NCI-H748 (cell line): ENCODE data around the gene ABI1.

Experiments
- DNase-seq: peaks from one replicate; lab custom pipeline; 2025; ENCODE audit not compliant: unreplicated experiment; lab: John Stamatoyannopoulos, UW

ABI1 gene

GRCh38 chr10:26776258-26776657, 84.5 kb downstream of the ABI1 start:
- no peak for DNase-seq

GRCh38 chr10:26773633-26774032, 87.1 kb downstream of the ABI1 start:
- no peak for DNase-seq

GRCh38 chr10:26770069-26770468, 90.7 kb downstream of the ABI1 start:
- no peak for DNase-seq

GRCh38 chr10:26765549-26765948, 95.2 kb downstream of the ABI1 start:
- no peak for DNase-seq

DNA sequence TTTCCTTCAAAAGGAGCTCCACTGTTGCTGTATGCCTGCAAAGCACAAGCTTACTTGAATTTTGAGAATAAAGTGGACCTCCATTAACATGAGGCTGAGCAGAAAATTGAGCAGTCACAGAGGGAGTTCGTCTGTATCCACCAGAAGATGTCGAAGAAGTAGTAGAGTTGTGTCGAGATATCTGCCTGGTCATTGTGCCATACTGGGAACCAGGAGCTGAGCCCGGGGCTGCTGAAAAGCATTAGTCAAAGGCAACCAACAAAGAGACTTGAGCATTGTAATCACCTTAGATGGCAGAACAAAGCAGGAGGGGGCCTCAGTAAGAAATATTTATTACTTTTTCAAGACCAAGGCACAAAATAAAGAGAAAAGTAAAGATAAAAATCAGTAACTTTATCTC, 101.8 kb downstream of the ABI1 start:
- no peak for DNase-seq

GRCh38 chr10:26755443-26755903, 105.3 kb downstream of the ABI1 start:
- no peak for DNase-seq

DNA sequence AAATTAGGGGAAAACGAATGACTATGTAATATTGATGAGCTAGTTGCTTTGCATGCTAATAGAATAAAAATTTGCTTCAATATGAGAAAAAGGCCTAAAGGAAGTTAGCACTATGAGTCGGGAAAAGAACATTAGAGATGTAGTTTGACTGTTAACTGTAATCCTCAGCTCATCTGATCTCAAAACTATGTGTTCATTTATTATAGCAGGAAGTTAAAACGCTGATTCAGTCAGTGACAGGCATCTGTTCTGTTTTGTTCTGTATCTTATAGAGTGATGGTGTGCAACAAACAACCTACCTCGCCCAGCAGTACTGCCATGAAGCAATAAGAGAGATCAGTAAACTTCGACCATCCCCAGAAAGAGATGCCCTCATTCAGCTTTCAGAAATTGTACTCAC, 114.7 kb downstream of the ABI1 start:
- no peak for DNase-seq

DNA sequence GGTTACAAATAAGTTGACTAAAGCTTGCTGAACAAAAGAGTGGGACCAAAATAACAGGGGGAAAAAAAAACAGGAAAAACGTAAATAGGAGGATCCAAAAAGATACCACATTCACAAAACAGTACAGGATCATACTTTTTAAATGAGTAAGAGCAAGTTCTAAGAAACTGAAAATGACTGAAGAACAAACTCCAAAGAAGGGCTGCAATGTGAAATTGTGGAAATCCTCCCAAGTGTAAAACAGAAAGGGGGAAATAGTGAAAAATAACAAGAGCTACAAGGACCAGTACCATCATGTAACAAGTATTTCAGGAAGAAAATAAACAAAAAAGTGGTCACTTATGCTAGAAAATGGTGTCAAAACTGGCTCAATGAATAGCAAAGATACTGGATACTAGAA, 116.9 kb downstream of the ABI1 start:
- DNase-seq: no peak

- no peak for DNase-seq
Observed at GRCh38 chr10:26743091-26743490, 117.7 kb downstream of the ABI1 start.

- DNase-seq: no peak
Observed at GRCh38 chr10:26741368-26741767, 119.4 kb downstream of the ABI1 start.

GRCh38 chr10:26739071-26739631, 121.6 kb downstream of the ABI1 start:
- peak; percentile 47 for DNase-seq

GRCh38 chr10:26738301-26738911, 122.4 kb downstream of the ABI1 start:
- DNase-seq: no peak

- DNase-seq: no peak
Observed at GRCh38 chr10:26737730-26738129, 123.0 kb downstream of the ABI1 start.

- DNase-seq: no peak
Observed at GRCh38 chr10:26735435-26735834, 125.3 kb downstream of the ABI1 start.

GRCh38 chr10:26733750-26734568, 126.8 kb downstream of the ABI1 start:
- peak; percentile 60 for DNase-seq

DNA sequence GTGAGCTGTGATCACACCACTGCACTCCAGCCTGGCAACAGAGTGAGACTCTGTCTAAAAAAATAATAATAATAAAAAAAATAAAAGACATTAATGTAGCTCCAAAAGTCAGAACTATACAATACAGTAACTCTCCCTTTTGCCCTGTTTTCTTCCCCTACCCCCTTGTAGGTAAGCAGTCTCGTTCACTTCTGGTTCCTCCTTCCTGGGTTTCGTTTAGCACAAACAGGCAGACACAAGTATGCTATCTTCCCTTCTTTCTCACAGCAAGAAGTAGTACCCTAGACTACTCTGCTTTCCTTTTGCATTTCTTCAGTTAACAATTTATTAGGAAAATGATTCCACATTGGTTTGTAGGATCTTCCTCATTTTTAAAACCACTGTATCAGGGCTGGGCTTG, 130.2 kb downstream of the ABI1 start:
- no peak for DNase-seq

DNA sequence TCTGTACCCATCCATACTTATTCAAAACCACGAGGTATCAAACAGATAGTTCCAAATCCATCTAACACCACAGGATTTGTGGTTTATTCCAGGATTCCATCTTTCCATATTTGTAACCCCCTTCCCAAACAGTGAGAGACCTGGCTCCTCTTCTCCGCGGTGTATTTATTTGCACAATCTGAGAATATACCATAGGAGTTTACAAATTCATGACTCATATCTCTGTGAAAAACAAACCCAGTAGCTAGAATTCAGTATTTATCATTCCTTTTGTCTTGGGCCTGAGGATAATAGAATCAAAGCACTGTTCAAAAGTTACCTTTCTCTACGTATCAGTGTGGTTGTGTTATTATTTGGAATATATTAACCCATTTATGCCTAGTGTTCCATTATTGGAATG, 131.4 kb downstream of the ABI1 start:
- DNase-seq: no peak

DNA sequence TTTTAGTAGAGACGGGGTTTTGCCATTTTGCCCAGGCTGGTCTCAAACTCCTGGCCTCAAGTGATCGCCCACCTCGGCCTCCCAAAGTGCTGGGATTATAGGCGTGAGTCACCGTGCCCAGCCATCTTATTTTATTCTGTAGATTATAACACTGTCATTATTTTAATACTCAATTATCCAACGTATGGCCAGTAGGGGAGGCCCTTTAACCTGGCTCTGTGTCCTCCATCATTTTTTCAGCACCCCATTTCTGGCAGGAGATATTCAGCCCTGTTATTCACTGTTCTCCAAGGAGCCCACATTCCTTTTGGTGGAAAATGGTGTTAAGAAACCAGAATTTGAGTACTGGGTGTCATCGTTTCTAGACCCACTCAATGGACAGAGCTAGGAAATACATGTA, 131.8 kb downstream of the ABI1 start:
- no peak for DNase-seq

- no peak for DNase-seq
Observed at GRCh38 chr10:26727005-26727404, 133.8 kb downstream of the ABI1 start.

DNA sequence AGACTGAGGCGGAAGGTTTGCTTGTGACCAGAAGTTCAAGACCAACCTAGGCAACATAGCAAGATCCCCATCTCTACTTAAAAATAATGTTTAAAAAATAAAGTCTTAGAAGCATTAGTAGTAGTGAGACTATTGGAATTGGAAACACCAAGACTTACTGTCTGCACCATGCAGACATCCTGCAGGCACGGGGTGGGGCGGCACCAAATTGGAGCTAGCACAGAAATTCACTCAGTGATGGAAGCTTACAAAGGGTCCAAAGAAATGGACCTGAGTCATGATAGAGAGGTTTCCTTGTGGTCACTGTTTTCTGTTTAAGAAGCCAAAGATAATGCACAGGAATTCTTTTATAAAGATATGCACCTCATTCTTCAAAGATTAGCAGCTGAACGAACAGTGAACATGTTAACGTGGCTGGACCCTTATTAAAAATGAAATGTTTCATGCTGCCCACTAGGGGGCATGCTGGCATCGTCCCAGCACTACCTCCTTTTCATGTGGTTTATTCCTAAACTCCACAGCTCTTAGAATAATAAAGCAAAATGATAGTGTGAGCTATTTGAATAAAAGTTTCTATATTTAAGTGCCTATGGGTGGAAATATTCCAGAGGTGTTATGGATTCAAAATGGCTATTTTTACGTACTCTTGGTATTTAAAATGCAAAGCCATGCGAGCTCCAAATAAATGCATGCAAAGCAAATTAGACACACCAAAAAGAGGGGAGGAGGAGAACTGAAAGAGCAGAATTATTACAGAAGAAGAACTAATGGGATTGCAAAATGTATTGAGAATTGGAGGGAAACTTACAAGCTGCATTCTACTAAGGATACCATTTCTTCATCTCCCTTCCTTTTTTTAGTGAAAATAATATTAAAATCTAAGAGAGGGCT, 134.7 kb downstream of the ABI1 start:
- DNase-seq: peak; percentile 25

- DNase-seq: no peak
Observed at GRCh38 chr10:26723016-26723415, 137.7 kb downstream of the ABI1 start.
